GM21576 (cell line): ENCODE data around the gene ATN1.
"Not testable (repeated sequence)": the region's sequence is repeated elsewhere in the genome, so short reads cannot be mapped to it uniquely, and the experiment has no call there.

Experiments
- ATAC-seq: cut with Tn5 transposase; IDR thresholded peaks from one replicate; pipeline ENCODE4 v1.9.1; 2021; ENCODE audit warnings: mild to moderate bottlenecking, moderate library complexity; ENCODE audit not compliant: unreplicated experiment

Gene ATN1, protein sequence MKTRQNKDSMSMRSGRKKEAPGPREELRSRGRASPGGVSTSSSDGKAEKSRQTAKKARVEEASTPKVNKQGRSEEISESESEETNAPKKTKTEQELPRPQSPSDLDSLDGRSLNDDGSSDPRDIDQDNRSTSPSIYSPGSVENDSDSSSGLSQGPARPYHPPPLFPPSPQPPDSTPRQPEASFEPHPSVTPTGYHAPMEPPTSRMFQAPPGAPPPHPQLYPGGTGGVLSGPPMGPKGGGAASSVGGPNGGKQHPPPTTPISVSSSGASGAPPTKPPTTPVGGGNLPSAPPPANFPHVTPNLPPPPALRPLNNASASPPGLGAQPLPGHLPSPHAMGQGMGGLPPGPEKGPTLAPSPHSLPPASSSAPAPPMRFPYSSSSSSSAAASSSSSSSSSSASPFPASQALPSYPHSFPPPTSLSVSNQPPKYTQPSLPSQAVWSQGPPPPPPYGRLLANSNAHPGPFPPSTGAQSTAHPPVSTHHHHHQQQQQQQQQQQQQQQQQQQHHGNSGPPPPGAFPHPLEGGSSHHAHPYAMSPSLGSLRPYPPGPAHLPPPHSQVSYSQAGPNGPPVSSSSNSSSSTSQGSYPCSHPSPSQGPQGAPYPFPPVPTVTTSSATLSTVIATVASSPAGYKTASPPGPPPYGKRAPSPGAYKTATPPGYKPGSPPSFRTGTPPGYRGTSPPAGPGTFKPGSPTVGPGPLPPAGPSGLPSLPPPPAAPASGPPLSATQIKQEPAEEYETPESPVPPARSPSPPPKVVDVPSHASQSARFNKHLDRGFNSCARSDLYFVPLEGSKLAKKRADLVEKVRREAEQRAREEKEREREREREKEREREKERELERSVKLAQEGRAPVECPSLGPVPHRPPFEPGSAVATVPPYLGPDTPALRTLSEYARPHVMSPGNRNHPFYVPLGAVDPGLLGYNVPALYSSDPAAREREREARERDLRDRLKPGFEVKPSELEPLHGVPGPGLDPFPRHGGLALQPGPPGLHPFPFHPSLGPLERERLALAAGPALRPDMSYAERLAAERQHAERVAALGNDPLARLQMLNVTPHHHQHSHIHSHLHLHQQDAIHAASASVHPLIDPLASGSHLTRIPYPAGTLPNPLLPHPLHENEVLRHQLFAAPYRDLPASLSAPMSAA (N-terminal part only)

DNA sequence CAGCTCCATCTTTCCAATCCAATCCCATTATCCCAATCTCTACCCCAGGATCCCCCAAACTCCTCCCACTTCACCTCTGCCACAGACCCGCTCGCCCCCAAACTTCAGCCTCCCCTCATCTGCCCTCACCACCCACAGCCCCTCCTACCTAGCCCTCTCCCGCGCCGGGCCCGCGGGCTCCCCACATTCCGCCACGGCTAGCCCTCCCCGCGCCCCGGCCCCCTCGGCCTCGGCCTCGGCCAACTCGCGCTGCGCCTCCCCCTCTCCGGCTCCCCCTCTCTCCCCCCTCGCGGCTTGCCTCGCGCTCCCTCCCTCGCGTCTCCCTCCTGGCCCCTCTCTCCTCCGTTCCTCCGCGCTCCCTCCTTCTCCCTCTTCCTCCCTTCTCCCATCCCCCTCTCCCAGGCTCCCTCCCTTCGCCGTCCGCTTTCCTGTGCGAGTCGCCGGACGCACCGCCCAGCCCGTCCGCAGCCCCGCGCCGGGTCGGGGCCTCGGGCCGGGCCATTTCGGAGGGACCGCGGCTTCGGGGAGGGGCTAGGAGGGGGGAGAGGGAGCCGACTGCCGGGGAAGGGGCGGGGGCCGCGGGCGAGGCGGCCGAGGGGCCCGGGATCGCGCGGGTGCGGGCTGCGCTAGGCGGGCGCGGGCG lies at the start of gene ATN1:
Gene ATN1 (plus strand): TSS at position 581 of the 643 bp plus-strand sequence. CDS start 6,043 bp downstream, outside the sequence.
- no peak for ATAC-seq

DNA sequence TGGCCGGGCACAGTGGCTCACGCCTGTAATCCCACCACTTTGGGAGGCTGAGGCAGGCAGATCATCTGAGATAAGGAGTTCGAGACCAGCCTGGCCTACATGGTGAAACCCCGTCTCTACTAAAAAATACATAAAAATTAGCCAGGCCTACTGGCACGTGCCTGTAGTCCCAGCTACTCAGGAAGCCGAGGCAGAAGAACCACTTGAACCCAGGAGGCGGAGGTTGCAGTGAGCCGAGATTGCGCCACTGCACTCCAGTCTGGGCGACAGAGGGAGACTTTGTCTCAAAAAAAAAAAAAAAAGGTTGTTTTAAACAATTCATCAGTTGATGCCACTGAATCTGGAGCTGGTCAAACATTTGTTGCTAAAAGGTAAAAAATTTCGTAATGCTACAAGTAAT lies 47.9 kb upstream of the ATN1 start:
- ATAC-seq = not testable (repeated sequence)

DNA sequence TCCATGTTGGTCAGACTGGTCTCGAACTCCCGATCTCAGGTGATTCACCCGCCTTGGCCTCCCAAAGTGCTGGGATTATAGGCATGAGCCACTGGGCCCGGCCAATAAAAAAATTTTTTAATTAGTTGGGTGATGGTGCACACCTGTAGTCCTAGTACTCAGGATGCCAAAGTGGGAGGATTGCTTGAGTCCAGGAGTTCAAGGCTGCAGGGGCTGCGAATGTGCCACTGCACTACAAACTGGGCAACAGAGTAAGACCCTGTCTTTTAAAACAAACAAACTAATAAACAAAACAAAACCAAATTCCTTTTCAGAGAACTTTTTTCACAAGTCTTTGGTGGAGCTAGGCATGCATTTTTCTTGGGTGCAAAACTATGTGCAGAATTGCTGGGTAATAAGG lies 44.5 kb upstream of the ATN1 start:
- no peak for ATAC-seq

DNA sequence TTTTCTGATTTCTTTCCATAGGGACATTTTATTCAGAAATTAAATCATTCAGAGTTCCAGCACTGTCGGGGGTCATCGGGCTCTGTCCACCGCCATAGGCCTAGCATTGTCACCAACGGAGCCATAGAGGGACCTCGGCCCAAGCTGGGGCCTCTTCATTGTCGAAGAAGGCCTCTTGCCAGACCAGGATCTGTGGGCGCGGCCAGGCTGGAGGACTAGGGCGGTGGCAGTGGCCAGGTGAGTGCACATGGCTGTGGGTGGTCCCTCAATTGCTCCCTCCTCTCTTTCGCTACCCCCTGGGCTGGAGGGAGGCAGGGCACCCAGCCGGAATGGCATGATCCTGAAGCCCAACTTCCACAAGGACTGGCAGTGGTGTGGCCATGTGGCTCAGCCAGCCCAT lies 44.1 kb upstream of the ATN1 start:
- no peak for ATAC-seq

DNA sequence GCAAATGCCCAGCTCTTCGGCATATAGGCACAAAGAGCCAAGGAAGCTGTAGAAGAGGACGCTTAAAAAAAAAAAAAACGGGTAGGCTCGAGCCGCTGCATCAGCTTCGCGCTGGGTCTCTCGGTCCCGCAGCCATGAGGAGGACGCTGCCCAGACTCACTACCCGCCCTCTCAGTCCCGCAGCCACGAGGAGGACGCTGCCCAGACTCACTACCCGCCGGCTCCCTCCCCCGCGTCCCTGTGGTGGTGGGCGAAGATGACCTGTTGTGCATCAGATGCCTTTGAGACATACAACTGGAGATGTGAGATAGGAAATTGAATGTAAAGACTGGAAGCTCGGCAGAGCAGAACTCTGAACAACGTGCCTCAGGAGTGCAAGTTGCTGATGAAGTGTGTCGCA lies 43.2 kb upstream of the ATN1 start:
- ATAC-seq = no peak

DNA sequence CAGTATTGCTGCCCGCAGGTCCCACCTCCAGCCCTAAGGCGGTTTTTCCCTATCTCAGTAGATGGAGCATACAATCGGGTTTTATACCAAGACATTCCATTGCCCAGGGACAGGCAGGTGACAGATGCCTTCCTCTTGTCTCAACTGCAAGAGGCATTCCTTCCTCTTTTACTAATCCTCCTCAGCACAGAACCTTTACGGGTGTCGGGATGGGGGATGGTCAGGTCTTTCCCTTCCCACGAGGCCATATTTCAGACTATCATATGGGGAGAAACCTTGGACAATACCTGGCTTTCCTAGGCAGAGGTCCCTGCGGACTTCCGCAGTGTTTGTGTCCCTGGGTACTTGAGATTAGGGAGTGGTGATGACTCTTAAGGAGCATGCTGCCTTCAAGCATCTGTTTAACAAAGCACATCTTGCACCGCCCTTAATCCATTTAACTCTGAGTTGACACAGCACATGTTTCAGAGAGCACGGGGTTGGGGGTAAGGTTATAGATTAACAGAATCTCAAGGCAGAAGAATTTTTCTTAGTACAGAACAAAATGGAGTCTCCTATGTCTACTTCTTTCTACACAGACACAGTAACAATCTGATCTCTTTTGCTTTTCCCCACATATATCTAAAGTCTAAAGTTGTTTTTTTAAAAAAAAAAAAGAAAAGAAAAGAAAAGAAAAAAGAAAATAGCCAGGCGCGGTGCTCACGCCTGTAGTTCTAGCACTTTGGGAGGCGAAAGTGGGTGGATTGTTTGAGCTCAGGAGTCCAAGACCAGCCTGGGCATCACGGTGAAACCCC lies 41.4 kb upstream of the ATN1 start:
- ATAC-seq = not testable (repeated sequence)

DNA sequence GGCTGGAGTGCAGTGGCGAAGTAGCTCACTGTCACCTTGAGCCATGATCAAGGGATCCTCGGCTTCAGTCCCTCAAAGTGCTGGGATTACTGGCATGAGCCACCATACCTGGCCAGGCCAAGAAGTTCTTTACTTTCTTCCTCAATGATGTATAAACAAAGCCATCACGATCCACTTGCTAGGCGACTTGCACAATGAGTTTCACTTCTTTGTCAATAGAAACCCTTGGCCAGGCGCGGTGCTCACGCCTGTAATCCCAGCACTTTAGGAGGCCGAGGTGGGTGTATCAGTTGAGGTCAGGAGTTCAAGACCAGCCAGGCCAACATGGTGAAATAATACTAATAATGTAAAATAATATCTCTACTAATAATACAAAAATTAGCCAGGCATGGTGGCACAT lies 40.3 kb upstream of the ATN1 start:
- ATAC-seq = no peak

DNA sequence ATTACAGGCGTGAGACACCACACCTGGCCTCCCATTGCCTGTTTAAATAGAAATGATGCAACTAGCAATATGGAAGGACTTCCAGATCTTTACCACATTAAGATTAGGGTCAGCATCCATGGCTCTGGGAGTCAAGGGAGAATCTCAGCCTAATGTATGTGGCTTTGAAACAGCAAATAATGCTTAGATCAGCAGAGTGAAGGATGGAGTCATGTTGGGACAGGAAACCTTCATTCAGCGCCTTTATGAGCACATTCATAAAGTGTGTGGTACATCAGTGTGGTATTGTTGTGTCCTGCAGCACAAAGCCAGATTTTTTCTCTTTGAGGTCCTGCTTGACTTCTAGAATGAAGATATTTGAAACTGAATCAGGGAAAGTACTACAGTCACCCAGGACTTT lies 39.4 kb upstream of the ATN1 start:
- ATAC-seq = no peak

DNA sequence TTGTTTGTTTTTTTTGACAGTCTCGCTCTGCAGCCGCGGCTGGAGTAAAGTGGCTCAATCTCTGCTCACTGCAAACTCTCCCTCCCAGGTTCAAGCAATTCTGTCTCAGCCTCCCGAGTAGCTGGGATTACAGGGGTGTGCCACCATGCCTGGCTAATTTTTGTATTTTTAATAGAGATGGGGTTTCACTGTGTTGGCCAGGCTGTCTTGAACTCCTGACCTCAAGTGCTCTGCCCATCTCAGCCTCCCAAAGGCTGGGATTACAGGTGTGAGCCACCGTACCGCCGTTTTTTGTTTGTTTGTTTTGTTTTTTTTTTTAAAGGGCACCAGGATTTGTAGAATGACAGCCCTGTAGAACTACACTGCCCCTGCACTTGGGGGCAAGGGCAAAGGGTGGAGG lies 39.0 kb upstream of the ATN1 start:
- ATAC-seq = not testable (repeated sequence)

DNA sequence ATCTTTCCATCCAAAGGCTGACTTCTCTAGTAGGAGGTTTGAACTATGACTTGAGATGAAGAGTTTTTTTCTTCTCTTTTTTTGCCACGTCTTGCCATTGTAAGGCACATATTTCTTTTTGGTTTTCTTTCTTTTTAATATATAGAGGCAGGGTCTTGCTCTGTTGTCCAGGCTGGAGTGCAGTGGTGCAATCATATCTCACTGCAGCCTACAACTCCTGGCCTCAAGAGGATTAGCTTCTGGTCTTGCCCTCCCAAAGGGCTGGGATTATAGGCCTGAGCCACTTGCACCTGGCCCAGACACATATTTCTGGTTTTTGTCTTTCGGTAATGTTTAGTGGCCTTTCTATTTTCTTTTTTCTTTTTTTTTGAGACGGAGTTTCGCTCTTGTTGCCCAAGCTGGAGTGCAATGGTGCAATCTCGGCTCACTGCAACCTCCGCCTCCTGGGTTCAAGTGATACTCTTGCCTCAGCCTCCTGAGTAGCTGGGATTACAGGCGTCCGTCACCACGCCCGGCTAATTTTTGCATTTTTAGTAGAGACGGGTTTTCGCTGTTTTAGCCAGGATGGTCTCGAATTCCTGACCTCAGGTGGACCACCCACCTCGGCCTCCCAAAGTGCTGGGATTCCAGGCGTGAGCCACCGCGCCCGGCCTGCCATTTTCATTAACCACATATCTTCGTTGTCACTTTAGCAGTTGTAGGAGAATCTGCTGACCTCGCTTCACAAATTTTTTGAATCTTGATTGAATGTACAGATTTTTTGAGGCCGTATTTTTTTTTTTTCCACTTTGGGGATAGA lies 37.8 kb upstream of the ATN1 start:
- not testable (repeated sequence) for ATAC-seq

DNA sequence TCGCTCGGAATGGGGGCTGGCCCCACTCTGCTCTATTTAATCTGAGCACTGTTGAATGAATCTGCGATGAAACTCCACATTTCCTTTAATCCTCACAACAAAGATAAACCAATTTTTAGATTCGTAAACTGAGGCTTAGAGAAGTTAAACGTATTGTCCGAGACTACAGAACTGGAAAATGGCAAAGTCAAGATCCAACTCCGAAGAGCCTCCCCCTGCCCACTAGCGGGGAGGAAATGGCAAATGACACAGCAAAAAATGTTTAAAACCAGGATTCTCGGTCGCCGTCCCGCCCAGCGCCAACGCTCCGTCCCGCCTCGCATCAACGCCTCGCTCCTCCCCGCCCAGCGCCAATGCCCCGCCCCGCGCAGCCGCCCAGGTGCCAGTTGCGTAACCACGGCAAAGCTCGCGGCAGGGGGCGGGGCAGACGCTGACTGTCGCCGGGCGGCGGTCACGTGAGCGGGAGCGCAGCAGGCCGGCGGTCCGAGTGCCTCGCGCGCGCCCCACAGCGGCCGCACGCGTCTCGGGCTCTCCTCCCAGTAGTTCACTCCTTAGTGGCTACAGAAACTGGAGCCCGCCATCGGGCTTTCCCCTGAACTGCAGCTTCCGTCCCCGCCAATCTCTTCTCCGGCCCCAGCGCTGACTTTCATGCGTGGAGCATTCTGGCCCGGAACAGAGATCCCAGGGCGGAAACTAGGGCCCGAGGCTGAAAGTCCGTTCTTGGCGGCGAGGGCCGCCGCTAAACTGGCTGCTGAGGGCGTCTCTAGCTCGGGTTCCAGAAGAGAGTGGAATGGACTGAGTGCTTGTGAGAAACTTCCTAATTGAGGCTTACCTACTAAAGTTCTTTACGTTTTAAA lies 36.7 kb upstream of the ATN1 start:
- peak; percentile 89 for ATAC-seq

DNA sequence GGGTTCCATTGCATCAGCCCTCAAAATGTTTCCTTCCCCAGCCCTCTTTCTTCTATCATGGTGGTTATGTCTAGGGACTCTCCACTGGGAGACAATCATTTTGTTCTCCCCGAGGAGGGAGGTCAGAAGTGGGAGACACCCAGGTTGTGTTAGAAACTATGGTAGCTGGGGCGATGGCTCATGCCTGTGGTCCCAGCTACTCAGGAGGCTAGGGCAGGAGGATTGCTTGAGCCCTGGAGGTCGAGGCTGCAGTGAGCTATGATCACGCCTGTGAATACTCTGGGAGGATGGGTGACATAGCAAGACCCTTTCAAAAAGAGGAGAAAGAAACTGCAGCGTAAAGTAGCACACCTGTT lies 36.1 kb upstream of the ATN1 start:
- peak; percentile 9 for ATAC-seq

DNA sequence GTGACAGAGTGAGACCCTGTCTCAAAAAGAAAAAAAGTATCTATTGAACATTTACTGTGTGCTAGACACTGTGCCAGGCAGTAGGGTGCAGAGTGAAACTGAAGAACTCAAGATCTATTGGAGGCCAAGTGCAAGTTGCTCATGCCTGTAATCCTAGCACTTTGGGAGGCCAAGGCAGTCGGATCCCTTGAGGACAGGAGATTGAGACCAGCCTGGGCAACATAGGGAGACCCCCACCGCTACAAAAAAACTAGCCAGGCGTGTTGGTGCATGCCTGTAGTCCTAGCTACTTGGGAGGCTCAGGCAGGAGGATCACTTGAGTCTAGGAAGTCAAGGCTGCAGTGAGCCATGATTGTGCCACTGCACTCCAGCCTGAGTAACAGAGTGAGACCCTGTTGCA lies 35.1 kb upstream of the ATN1 start:
- not testable (repeated sequence) for ATAC-seq

DNA sequence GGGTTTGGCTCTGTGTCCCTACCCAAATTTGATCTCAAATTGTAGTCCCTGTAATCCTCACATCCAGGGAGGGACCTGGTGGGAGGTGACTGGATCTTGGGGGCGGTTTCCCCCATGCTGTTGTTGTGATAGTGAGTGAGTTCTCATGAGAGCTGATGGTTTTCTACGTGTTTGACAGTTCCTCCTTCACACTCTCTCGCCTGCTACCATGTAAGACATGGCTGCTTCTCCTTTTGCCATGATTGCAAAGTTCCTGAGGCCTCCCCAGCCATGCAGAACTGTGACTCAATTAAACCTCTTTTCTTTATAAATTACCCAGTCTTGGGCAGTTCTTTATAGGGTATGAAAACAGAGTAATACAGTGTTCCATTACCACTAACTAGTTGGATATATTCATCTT lies 33.4 kb upstream of the ATN1 start:
- no peak for ATAC-seq

DNA sequence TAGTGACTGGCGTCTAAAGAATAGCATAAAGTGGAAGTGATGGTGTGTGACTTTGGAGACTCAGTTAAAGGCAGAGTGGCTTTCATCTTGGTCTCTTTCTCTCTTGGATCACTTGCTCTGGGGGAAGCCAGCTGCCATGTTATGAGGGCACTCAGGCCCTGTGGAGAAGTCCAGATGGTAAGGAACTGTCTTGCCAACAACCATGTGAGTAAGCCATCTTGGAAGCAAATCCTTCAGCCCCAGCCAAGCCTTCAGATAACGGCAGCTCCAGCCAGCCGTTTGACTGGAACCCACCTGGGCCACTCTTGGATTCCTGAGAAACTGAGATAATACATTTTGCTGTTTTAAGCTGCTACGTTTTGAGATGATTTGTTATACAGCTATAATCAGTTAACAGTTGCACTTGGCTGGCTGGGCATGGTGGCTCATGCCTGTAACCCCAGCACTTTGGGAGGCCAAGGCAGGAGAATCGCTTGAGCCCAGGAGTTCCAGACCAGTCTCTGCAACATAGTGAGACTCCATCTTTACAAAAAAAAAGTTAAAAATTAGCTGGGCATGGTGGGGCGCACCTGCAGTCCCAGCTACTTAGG lies 30.8 kb upstream of the ATN1 start:
- no peak for ATAC-seq

DNA sequence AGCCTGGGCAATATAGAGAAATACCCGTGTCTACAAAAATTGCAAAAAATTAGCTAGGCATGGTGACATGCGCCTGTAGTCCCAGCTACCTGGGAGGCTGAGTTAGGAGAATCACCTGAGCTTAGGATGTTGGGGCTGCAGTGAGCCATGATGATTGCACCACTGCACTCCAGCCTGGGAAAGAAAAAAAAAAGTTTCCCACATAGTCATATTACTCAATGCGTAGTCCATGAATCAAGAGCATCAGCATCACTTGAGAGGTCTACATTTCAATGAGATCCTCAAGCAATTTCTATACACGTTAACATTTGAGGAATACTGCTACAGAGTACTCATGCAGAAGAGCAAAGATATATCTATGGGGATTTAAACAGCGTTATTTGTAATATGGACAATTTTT lies 28.3 kb upstream of the ATN1 start:
- no peak for ATAC-seq

DNA sequence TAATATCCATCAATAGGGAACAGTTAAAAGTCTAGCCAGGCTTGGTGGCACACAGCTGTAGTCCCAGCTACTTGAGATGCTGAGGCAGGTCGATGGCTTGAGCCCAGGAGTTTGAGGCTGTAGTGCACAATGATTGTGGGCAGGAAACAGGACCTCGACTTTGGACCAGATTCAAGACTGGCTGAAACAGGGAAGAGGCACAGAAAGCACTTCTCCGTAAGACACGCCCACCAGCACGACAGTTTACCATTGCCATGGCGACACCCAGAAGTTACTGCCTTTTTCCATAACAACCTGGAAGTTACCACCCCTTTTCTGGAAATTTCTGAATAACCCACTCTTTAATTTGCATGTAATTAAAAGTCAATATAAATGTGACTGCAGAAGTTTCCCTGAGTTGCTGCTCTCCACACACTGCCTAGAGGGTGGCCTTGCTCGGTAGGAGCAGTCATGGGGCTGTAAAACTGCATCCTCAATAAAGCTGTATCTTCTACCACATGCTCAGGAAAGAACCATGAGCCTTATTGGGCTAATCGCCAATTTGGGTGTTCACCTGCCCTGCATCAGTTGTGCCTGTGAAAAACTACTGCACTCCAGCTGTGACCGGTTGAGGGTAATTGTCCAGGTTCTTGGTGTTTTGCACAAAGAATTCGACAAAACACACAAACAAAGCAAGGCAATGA lies 27.8 kb upstream of the ATN1 start:
- ATAC-seq = no peak

DNA sequence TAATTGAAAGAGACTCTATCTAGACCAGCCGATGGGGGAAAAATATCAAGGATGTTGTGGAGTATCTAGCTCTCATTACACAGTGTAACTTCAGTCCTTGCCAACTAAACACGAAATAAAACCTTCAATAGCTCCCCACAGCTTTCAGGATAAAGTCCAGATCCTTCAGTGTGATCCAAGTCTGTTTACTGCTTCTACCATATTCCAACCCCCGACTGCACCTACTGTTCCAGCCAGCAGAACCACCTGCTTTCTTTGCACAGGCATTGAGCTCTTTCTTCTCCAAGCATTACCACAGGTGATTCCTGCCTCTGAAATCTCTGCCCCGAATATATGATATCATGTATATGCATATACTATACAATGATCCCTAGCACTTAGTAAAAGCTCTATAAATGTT lies 25.3 kb upstream of the ATN1 start:
- ATAC-seq = no peak
